ENCODE measurements around the gene SDK1.

DNA sequence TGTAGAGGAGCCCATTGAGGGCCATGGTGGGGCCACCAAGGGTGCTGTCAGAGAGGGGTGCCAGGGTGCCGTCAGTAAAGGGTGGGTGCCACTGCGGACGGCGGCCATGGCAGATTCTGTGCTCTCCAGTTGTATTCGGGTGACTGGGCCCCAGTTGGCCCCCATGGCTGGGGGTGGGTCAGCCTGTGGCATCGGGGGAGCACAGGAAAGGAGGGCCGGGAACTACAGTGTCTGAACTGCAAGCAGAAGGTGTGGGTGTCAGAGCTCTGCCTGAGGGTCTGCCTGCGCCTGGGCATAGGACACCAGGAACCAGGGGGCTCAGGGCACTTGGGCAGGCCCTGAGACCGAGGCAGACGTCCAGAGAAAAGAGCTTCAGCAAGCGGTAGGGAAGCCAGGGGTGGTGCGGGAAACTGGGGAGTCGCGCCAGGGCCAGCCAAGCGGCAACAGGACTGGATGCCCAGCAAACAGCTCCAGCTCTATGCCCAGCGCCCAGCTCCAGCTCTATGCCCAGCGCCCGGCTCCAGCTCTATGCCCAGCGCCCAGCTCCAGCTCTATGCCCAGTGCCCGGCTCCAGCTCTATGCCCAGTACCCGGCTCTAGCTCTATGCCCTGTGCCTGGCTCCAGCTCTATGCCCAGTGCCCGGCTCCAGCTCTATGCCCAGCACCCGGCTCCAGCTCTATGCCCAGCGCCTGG is 878.8 kb downstream of the SDK1 start:
- TF ChIP-seq, protein P1, sequence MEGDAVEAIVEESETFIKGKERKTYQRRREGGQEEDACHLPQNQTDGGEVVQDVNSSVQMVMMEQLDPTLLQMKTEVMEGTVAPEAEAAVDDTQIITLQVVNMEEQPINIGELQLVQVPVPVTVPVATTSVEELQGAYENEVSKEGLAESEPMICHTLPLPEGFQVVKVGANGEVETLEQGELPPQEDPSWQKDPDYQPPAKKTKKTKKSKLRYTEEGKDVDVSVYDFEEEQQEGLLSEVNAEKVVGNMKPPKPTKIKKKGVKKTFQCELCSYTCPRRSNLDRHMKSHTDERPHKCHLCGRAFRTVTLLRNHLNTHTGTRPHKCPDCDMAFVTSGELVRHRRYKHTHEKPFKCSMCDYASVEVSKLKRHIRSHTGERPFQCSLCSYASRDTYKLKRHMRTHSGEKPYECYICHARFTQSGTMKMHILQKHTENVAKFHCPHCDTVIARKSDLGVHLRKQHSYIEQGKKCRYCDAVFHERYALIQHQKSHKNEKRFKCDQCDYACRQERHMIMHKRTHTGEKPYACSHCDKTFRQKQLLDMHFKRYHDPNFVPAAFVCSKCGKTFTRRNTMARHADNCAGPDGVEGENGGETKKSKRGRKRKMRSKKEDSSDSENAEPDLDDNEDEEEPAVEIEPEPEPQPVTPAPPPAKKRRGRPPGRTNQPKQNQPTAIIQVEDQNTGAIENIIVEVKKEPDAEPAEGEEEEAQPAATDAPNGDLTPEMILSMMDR (IDR thresholded peaks at IDR 0.05): no peak
- TF ChIP-seq POLR2A (IDR thresholded peaks at IDR 0.05) (no peak), EP300 (IDR thresholded peaks at IDR 0.05) (no peak), POLR2AphosphoS5 (IDR thresholded peaks at IDR 0.05) (no peak)
